ENCODE measurements around the gene APLF. TPM values are rescaled to one million over a fixed set of nuclear protein-coding genes. Genes with fewer than 3 reads are reported as not detected.
"Not testable (repeated sequence)": the region's sequence is repeated elsewhere in the genome, so short reads cannot be mapped to it uniquely, and the experiment has no call there.

Gene APLF
- total RNA-seq, 1 donor from 2014 or later, result 6.4 TPM

DNA sequence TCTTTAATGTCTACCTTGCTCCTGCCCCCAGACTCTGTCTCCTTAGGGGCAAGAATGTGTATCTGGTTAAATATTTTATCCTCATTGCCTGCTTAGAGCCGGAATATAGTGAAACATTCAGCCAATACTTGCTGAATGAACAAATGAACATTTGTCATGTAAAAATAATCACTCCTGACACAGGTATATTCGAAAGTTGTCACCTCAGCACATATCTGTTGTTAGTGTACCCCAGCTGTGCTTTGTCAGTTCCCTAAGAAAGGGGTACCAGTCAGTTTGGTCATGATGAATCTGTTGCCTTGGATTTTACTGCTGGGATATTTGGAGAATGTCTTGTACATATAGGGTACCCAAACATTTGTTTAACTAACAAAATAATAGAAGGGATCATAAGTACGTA lies 99.0 kb downstream of the APLF start:
- no peaks in the 10 kb centered on the region for H3K9me3 Mint-ChIP-seq
- no peak for TF ChIP-seq CTCF (IDR thresholded peaks at IDR 0.05)
- no peak for DNase-seq
- intact Hi-C loops (cut with micrococcal nuclease), result no loop called here
- no peaks in the 10 kb centered on the region for H3K36me3 Mint-ChIP-seq (ENCODE audit: low read depth)
- H3K27me3 Mint-ChIP-seq, result no peaks in the 10 kb centered on the region
- no peak for ATAC-seq (ENCODE audit: low read depth)
- no peaks in the 10 kb centered on the region for H3K4me1 Mint-ChIP-seq
- CTCF ChIA-PET, result no interaction called here
- H3K27ac Mint-ChIP-seq, result no peak overlapping the region
- POLR2A ChIA-PET, result no interaction called here
- H3K4me3 Mint-ChIP-seq, result no peak overlapping the region

DNA sequence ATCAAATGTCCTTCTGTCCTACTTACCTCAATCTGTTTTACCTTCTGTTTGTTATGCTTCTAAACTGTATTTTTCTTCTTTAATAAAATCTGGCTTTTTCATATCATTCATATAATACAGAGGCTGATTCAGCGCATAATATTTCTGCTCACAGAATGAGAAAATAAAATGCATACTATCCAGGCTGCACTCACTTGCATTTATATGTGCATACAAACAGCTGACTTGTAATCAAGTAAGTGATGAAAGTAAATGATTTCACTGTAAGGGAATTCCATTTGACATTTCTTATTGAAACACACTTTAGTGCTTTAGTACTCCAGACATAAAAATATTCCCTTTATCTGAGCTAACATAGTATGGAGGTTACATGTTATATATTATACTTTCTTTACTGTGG lies 100.7 kb downstream of the APLF start:
- DNase-seq, result no peak
- no peaks in the 10 kb centered on the region for H3K4me1 Mint-ChIP-seq
- CTCF ChIA-PET, result no interaction called here
- no peak for ATAC-seq (ENCODE audit: low read depth)
- no peaks in the 10 kb centered on the region for H3K36me3 Mint-ChIP-seq (ENCODE audit: low read depth)
- no peaks in the 10 kb centered on the region for H3K27me3 Mint-ChIP-seq
- H3K4me3 Mint-ChIP-seq, result no peak overlapping the region
- no peaks in the 10 kb centered on the region for H3K9me3 Mint-ChIP-seq
- H3K27ac Mint-ChIP-seq, result no peak overlapping the region
- intact Hi-C loops (cut with micrococcal nuclease), result no loop called here
- POLR2A ChIA-PET, result no interaction called here
- no peak for TF ChIP-seq CTCF (IDR thresholded peaks at IDR 0.05)

GRCh38 chr2:68569604-68570003 lies 102.2 kb downstream of the APLF start:
- H3K27me3 Mint-ChIP-seq, result no peaks in the 10 kb centered on the region
- no peaks in the 10 kb centered on the region for H3K4me1 Mint-ChIP-seq
- ATAC-seq (ENCODE audit: low read depth) (no peak), DNase-seq (no peak)
- H3K36me3 Mint-ChIP-seq (ENCODE audit: low read depth), result no peaks in the 10 kb centered on the region
- POLR2A ChIA-PET, result no interaction called here
- intact Hi-C loops (cut with micrococcal nuclease), result no loop called here
- H3K9me3 Mint-ChIP-seq, result no peaks in the 10 kb centered on the region
- H3K27ac Mint-ChIP-seq, result no peak overlapping the region
- H3K4me3 Mint-ChIP-seq, result no peak overlapping the region
- TF ChIP-seq CTCF (IDR thresholded peaks at IDR 0.05), result no peak
- CTCF ChIA-PET, result no interaction called here

DNA sequence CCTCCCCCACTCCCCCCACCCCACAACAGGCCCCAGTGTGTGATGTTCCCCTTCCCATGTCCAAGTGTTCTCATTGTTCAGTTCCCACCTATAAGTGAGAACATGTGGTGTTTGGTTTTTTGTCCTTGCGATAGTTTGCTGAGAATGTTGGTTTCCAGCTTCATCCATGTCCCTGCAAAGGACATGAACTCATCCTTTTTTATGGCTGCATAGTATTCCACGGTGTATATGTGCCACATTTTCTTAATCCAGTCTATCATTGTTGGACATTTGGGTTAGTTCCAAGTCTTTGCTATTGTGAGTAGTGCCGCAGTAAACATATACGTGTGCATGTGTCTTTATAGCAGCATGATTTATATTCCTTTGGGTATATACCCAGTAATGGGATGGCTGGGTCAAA lies 103.0 kb downstream of the APLF start:
- H3K36me3 Mint-ChIP-seq (ENCODE audit: low read depth); intact Hi-C loops (cut with micrococcal nuclease); H3K9me3 Mint-ChIP-seq; ATAC-seq (ENCODE audit: low read depth); CTCF ChIA-PET; H3K27ac Mint-ChIP-seq; H3K27me3 Mint-ChIP-seq; H3K4me3 Mint-ChIP-seq; POLR2A ChIA-PET; H3K4me1 Mint-ChIP-seq; DNase-seq: not testable (repeated sequence)

GRCh38 chr2:68574202-68574791 lies 106.9 kb downstream of the APLF start:
- DNase-seq (no peak), ATAC-seq (ENCODE audit: low read depth) (no peak)
- POLR2A ChIA-PET, result no interaction called here
- Mint-ChIP-seq H3K27ac (no peak overlapping the region), H3K27me3 (no peaks in the 10 kb centered on the region), H3K36me3 (ENCODE audit: low read depth) (peaks cover 9% of the 10 kb centered on the region), H3K4me1 (no peaks in the 10 kb centered on the region), H3K9me3 (peaks cover 2% of the 10 kb centered on the region), H3K4me3 (no peak overlapping the region)
- intact Hi-C loops (cut with micrococcal nuclease), result no loop called here
- TF ChIP-seq CTCF (IDR thresholded peaks at IDR 0.05), result no peak
- CTCF ChIA-PET, result no interaction called here

DNA sequence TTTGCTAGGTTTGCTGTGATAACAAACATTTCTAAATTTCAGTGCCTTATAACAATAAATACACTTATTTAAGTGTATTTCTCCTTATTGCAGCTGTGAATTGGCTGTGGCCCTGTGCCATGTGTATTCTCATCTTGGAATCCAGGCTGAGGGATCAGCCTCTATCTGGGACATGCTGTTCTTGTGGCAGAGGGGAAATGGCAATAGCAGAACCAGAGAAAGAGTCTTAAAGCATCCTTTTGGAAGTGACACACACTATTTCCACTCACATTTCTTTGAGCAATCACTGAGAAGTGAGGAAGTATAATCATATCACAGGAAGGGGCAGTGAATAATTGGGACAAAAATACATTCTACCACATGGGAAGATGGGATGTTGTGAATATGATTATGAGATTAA lies 109.8 kb downstream of the APLF start:
- no peak overlapping the region for H3K4me3 Mint-ChIP-seq
- DNase-seq, result no peak
- peaks cover 14% of the 10 kb centered on the region for H3K36me3 Mint-ChIP-seq (ENCODE audit: low read depth)
- intact Hi-C loops (cut with micrococcal nuclease), result no loop called here
- H3K27me3 Mint-ChIP-seq, result no peaks in the 10 kb centered on the region
- CTCF ChIA-PET, result no interaction called here
- POLR2A ChIA-PET, result no interaction called here
- TF ChIP-seq CTCF (IDR thresholded peaks at IDR 0.05), result no peak
- no peak for ATAC-seq (ENCODE audit: low read depth)
- peaks cover 4% of the 10 kb centered on the region for H3K9me3 Mint-ChIP-seq
- H3K4me1 Mint-ChIP-seq, result no peaks in the 10 kb centered on the region
- H3K27ac Mint-ChIP-seq, result no peak overlapping the region
